Upper lobe of left lung (tissue), 6 donors: ENCODE results near the gene RFX2. TPM values are rescaled to one million over a fixed set of nuclear protein-coding genes. Genes with fewer than 3 reads are reported as not detected.
A peak's percentile ranks its signal among the peaks of the same experiment; 100 is the strongest.

ENCODE experiments used
- ATAC-seq, 2 donors: fragments of 200-7000 bp; cut with Tn5 transposase; one replicate each; pipeline ENCODE4 v1.9.1; 2022; ENCODE audit warnings: mild to moderate bottlenecking in 2 of 2, moderate library complexity in 2 of 2; ENCODE audit not compliant: low FRiP score in 2 of 2
- DNase-seq, 2 donors: peaks; one replicate each; pipeline ENCODE4 v3.0.0-alpha.2; 2019 to 2020
- H3K27ac ChIP-seq, 4 donors: fragments of 200-600 bp; sonication (generic); one replicate each; pipeline ENCODE4 v1.5.1; 2016 to 2019
- H3K27me3 ChIP-seq, 4 donors: fragments of 200-600 bp; sonication (generic); one replicate each; pipeline ENCODE4 v1.5.1; 2017 to 2019
- H3K36me3 ChIP-seq, 4 donors: fragments of 200-600 bp; sonication (generic); one replicate each; pipeline ENCODE4 v1.5.1; 2016 to 2019
- H3K4me1 ChIP-seq, 4 donors: fragments of 200-600 bp; sonication (generic); one replicate each; pipeline ENCODE4 v1.5.1; 2018 to 2019
- H3K4me3 ChIP-seq, 4 donors: fragments of 200-600 bp; sonication (generic); one replicate each; pipeline ENCODE4 v1.5.1; 2017 to 2019; ENCODE audit warnings: mild to moderate bottlenecking in 2 of 4, moderate library complexity in 1 of 4
- H3K9me3 ChIP-seq, 4 donors: fragments of 200-600 bp; sonication (generic); one replicate each; pipeline ENCODE4 v1.5.1; 2018 to 2019
- CTCF ChIP-seq, 6 experiments: fragments of 450-650 bp in 4 of 6; fragments of 200-600 bp in 2 of 6; sonication (generic) in 2 of 6; IDR thresholded peaks; one replicate each; pipeline ENCODE4 v1.5.1; 2016 to 2019; ENCODE audit warnings: antibody characterized with exemption in 6 of 6
- EP300 ChIP-seq, 4 donors: sonication (generic); formaldehyde crosslinking; IDR thresholded peaks; one replicate each; pipeline ENCODE4 v1.5.1; 2017; ENCODE audit warnings: antibody characterized with exemption in 4 of 4, control low read depth in 2 of 4
- POLR2A ChIP-seq, 4 donors: fragments of 450-650 bp; IDR thresholded peaks; one replicate each; pipeline ENCODE4 v1.5.1; 2016 to 2017; ENCODE audit warnings: antibody characterized with exemption in 4 of 4, mild to moderate bottlenecking in 2 of 4
- POLR2AphosphoS5 ChIP-seq, 2 donors: sonication (generic); formaldehyde crosslinking; IDR thresholded peaks; one replicate each; pipeline ENCODE4 v1.5.1; 2017; ENCODE audit warnings: antibody characterized with exemption in 2 of 2
- WGBS, 2 donors: methylation state at CpG; one replicate each; pipeline ENCODE4 v1.1.5; 2017 to 2018; 5-methylcytosine and 5-hydroxymethylcytosine counted together
- total RNA-seq, 6 donors: library from RNA; depleted of rRNA in 4 of 6; stranded (reverse); fragments of >200 nt in 4 of 6; gene quantifications; one replicate each; pipeline versions ENCODE4 v1.1.0 to v1.2.1, GENCODE V29; 2016 to 2021
- donor health status: DM: no; HTN: no; CAD: no; lungs with moderate emphysema.
- donor health status: DM: no; HTN: yes; CAD: no; lungs with severe emphysema.

Gene RFX2
- total RNA-seq, 6 donors from 2014 or later, result 14.3 to 111 (median 28.6) TPM

- no peaks in the 10 kb centered on the region for H3K27me3 ChIP-seq
- peak overlapping the region; percentile 61 to 77 (median 70) for H3K27ac ChIP-seq
- no peak for DNase-seq
- no peaks in the 10 kb centered on the region for H3K9me3 ChIP-seq
- H3K4me3 ChIP-seq, result no peak overlapping the region
- WGBS, 2 donors, result 53 to 62% methylated on average over 17 to 18 of the region's 18 CpGs
- peaks cover 0 to 9% (median 2%) of the 10 kb centered on the region in 4 donors for H3K36me3 ChIP-seq
- ATAC-seq, result no peak
- peaks cover 74 to 86% (median 81%) of the 10 kb centered on the region in 4 donors for H3K4me1 ChIP-seq
- TF ChIP-seq POLR2A (IDR thresholded peaks at IDR 0.05) (no peak), EP300 (IDR thresholded peaks at IDR 0.05) (no peak), POLR2AphosphoS5 (IDR thresholded peaks at IDR 0.05) (no peak), CTCF (IDR thresholded peaks at IDR 0.05) (no peak)
These were observed 157.9 kb downstream of the RFX2 start for GRCh38 chr19:5952193-5953029.

GRCh38 chr19:5951338-5951861, 158.9 kb downstream of the RFX2 start:
- peaks cover 0 to 9% (median 2%) of the 10 kb centered on the region in 4 donors for H3K36me3 ChIP-seq
- ATAC-seq (no peak), DNase-seq (peak in 1 of 2 donors; percentile 60)
- H3K27me3 ChIP-seq, result no peaks in the 10 kb centered on the region
- no peak for TF ChIP-seq EP300 (IDR thresholded peaks at IDR 0.05)
- peak in 1 of 4 donors; percentile 10 for TF ChIP-seq POLR2A (IDR thresholded peaks at IDR 0.05)
- TF ChIP-seq POLR2AphosphoS5 (IDR thresholded peaks at IDR 0.05), result no peak
- no peak for TF ChIP-seq CTCF (IDR thresholded peaks at IDR 0.05)
- no peaks in the 10 kb centered on the region for H3K9me3 ChIP-seq
- peak overlapping the region in 3 of 4 donors; percentile 69 to 77 (median 71) for H3K27ac ChIP-seq
- no peak overlapping the region for H3K4me3 ChIP-seq
- 23 to 27% methylated on average over 17 to 19 of the region's 19 CpGs for WGBS, 2 donors
- H3K4me1 ChIP-seq, result peaks cover 82 to 96% (median 90%) of the 10 kb centered on the region in 4 donors

- peak overlapping the region in 2 of 4 donors; percentile 23 to 77 for H3K27ac ChIP-seq
- H3K4me3 ChIP-seq, result no peak overlapping the region
- H3K36me3 ChIP-seq, result peaks cover 0 to 9% (median 2%) of the 10 kb centered on the region in 4 donors
- no peaks in the 10 kb centered on the region for H3K9me3 ChIP-seq
- no peak for DNase-seq
- no peaks in the 10 kb centered on the region for H3K27me3 ChIP-seq
- no peak for TF ChIP-seq EP300 (IDR thresholded peaks at IDR 0.05)
- no peak for TF ChIP-seq POLR2A (IDR thresholded peaks at IDR 0.05)
- TF ChIP-seq POLR2AphosphoS5 (IDR thresholded peaks at IDR 0.05), result no peak
- no peak for TF ChIP-seq CTCF (IDR thresholded peaks at IDR 0.05)
- no peak for ATAC-seq
- 37 to 56% methylated on average over 3 of the region's 3 CpGs for WGBS, 2 donors
- H3K4me1 ChIP-seq, result peaks cover 82 to 97% (median 90%) of the 10 kb centered on the region in 4 donors
These were observed 159.6 kb downstream of the RFX2 start for GRCh38 chr19:5950741-5951140.

- ATAC-seq, result peak in 1 of 2 donors; percentile 68
- peak in 1 of 2 donors; percentile 90 for DNase-seq
- TF ChIP-seq POLR2A (IDR thresholded peaks at IDR 0.05) (no peak), EP300 (IDR thresholded peaks at IDR 0.05) (peak in 1 of 4 donors; percentile 8)
- Histone ChIP-seq H3K4me1 (peaks cover 75 to 88% (median 81%) of the 10 kb centered on the region in 4 donors), H3K4me3 (no peak overlapping the region), H3K27ac (peak overlapping the region; percentile 23 to 74 (median 57)), H3K36me3 (peaks cover 0 to 12% (median 2%) of the 10 kb centered on the region in 4 donors), H3K9me3 (no peaks in the 10 kb centered on the region), H3K27me3 (no peaks in the 10 kb centered on the region)
- WGBS, 2 donors, result 57 to 79% methylated on average over 7 to 13 of the region's 13 CpGs
These were observed 160.5 kb downstream of the RFX2 start for GRCh38 chr19:5949792-5950305.
